Tibial nerve (tissue), 3 donors: ENCODE results near the gene SSTR3.

Experiments
- CTCF ChIP-seq, 5 experiments: fragments of 200-600 bp in 3 of 5; fragments of 450-650 bp in 2 of 5; sonication (generic) in 3 of 5; IDR thresholded peaks; one replicate each; pipeline ENCODE4 v1.5.1; 2016 to 2019; ENCODE audit warnings: antibody characterized with exemption in 5 of 5, mild to moderate bottlenecking in 3 of 5, moderate library complexity in 2 of 5
- POLR2A ChIP-seq, 2 donors: fragments of 450-650 bp; IDR thresholded peaks; one replicate each; pipeline ENCODE4 v1.6.1; 2017; ENCODE audit warnings: antibody characterized with exemption in 2 of 2, mild to moderate bottlenecking in 2 of 2, moderate library complexity in 2 of 2

GRCh38 chr22:37244114-37244921 lies 32.0 kb upstream of the SSTR3 start, which contains the start of gene RAC2:
- TF ChIP-seq POLR2A (IDR thresholded peaks at IDR 0.05) (no peak), CTCF (IDR thresholded peaks at IDR 0.05) (no peak)
